Measurements from ENCODE around the gene NXPH1. TPM values are rescaled to one million over a fixed set of nuclear protein-coding genes. Genes with fewer than 3 reads are reported as not detected.

NXPH1 gene
- total RNA-seq, 1 donor from 2014 or later = not detected

DNA sequence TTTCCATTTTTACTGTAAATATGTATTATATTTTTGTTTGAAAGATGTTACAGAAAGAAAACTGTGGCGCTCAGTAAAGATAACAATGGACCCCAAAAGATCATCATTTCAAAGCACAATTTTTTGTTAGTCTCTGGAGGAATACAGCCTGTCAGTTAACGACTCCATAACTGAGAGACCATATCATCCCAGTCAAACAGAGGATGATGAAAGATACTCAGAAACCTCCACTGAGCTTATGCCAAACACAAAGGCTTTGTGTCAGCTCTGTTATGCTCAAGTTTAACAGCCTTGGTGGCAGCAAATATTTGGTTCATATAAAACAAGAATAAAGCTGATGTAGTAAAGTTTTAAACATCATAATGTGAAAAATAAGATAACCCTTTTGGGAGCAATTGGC is 345.1 kb downstream of the NXPH1 start:
- Histone ChIP-seq H3K9me3 (no peaks in the 10 kb centered on the region), H3K27ac (no peak overlapping the region), H3K36me3 (no peaks in the 10 kb centered on the region), H3K4me3 (no peak overlapping the region), H3K27me3 (no peaks in the 10 kb centered on the region), H3K4me1 (no peaks in the 10 kb centered on the region)
- ATAC-seq = no peak
- TF ChIP-seq, protein P1, sequence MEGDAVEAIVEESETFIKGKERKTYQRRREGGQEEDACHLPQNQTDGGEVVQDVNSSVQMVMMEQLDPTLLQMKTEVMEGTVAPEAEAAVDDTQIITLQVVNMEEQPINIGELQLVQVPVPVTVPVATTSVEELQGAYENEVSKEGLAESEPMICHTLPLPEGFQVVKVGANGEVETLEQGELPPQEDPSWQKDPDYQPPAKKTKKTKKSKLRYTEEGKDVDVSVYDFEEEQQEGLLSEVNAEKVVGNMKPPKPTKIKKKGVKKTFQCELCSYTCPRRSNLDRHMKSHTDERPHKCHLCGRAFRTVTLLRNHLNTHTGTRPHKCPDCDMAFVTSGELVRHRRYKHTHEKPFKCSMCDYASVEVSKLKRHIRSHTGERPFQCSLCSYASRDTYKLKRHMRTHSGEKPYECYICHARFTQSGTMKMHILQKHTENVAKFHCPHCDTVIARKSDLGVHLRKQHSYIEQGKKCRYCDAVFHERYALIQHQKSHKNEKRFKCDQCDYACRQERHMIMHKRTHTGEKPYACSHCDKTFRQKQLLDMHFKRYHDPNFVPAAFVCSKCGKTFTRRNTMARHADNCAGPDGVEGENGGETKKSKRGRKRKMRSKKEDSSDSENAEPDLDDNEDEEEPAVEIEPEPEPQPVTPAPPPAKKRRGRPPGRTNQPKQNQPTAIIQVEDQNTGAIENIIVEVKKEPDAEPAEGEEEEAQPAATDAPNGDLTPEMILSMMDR (IDR thresholded peaks at IDR 0.05) = no peak
- DNase-seq = no peak
- intact Hi-C loops (cut with DNase I) = no loop called here

DNA sequence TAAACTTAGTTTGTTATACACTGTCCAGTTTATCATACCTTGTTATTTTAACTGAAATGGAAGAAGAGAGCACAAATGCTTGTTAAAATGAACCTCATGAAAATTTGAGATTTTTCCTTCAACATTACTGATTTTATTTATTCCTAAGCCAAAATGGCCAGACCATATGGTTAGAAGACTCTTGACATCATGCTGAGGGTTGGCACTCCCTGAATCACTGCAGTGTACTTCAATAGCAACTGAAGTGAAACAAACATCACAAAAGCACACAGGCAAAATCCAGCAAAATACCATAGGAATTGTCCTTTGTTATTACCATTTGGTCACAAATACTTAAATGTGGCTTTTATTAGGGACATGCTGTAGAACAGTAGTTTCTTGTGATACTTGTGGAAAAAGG is 347.8 kb downstream of the NXPH1 start:
- no peaks in the 10 kb centered on the region for H3K4me1 ChIP-seq
- no peaks in the 10 kb centered on the region for H3K36me3 ChIP-seq
- intact Hi-C loops (cut with DNase I) = no loop called here
- no peak for ATAC-seq
- no peaks in the 10 kb centered on the region for H3K9me3 ChIP-seq
- no peak overlapping the region for H3K27ac ChIP-seq
- TF ChIP-seq, protein P1 (IDR thresholded peaks at IDR 0.05) = no peak
- no peaks in the 10 kb centered on the region for H3K27me3 ChIP-seq
- no peak for DNase-seq
- H3K4me3 ChIP-seq = no peak overlapping the region

DNA sequence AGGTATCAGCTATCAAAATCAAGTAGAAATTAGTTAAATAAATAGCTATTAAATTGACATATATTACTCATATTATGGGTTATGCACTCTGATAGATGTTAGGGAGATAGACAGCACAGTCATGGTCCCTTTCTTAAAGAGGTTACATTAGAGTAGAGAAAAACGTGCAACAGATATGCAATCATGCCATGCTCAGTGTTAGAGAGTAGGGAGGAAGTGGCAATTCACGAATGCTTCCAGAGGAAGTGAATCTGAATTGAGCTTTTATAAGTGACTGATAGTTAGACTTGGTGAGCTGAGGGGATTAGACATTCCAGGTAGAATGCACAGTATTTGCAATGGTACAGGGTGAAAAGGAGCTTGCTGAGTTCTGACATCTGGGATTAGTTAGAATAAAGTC is 349.8 kb downstream of the NXPH1 start:
- Histone ChIP-seq H3K27ac (no peak overlapping the region), H3K36me3 (no peaks in the 10 kb centered on the region), H3K4me3 (no peak overlapping the region), H3K27me3 (no peaks in the 10 kb centered on the region), H3K9me3 (no peaks in the 10 kb centered on the region), H3K4me1 (no peaks in the 10 kb centered on the region)
- DNase-seq (no peak), ATAC-seq (no peak)
- intact Hi-C loops (cut with DNase I) = no loop called here
- TF ChIP-seq, protein P1 (IDR thresholded peaks at IDR 0.05) = no peak

GRCh38 chr7:8785081-8785480 is 351.7 kb downstream of the NXPH1 start:
- Histone ChIP-seq H3K4me1 (no peaks in the 10 kb centered on the region), H3K27me3 (no peaks in the 10 kb centered on the region), H3K27ac (no peak overlapping the region), H3K36me3 (no peaks in the 10 kb centered on the region), H3K9me3 (no peaks in the 10 kb centered on the region), H3K4me3 (no peak overlapping the region)
- intact Hi-C loops (cut with DNase I) = no loop called here
- TF ChIP-seq, protein P1 (IDR thresholded peaks at IDR 0.05) = no peak
- DNase-seq = no peak
- no peak for ATAC-seq

GRCh38 chr7:8800986-8801385 is 367.6 kb downstream of the NXPH1 start:
- H3K36me3 ChIP-seq = no peaks in the 10 kb centered on the region
- no peak overlapping the region for H3K27ac ChIP-seq
- TF ChIP-seq, protein P1 (IDR thresholded peaks at IDR 0.05) = no peak
- H3K27me3 ChIP-seq = no peaks in the 10 kb centered on the region
- H3K4me1 ChIP-seq = no peaks in the 10 kb centered on the region
- H3K4me3 ChIP-seq = no peak overlapping the region
- intact Hi-C loops (cut with DNase I) = no loop called here
- ATAC-seq (no peak), DNase-seq (no peak)
- no peaks in the 10 kb centered on the region for H3K9me3 ChIP-seq

Other genes with a start within 250 kb of the NXPH1 start
- gene ICA1, start 171.4 kb upstream of the NXPH1 start, total RNA-seq = 27.0 TPM